GM12878 (cell line): ENCODE measurements around the gene FAM3B. TPM values are rescaled to one million over a fixed set of nuclear protein-coding genes. Genes with fewer than 3 reads are reported as not detected.
"Not testable (repeated sequence)": the region's sequence is repeated elsewhere in the genome, so short reads cannot be mapped to it uniquely, and the experiment has no call there.

Source experiments
- ATAC-seq: fragments of 200-7000 bp; cut with Tn5 transposase; 3 replicates; pipeline ENCODE4 v1.9.1; 2020; ENCODE audit warnings: mild to moderate bottlenecking, moderate library complexity
- BruUV-seq: library from RNA; stranded (reverse); fragments of 400-500 nt; replicated peaks from 2 replicates; lab custom pipeline; 2021; lab: Mats Ljungman, UMichigan
- CTCF ChIA-PET: fragments of 300-600 bp; sonication (Branson Sonifier 250); formaldehyde crosslinking; extraction: SDS; loops from one replicate; lab custom pipeline; 2021; ENCODE audit warnings: inconsistent platforms; lab: Yijun Ruan, JAX
- POLR2A ChIA-PET: fragments of 350-600 bp; formaldehyde crosslinking; extraction: SDS; loops from one replicate; lab custom pipeline; 2021; ENCODE audit warnings: inconsistent platforms; lab: Charles Lee
- RAD21 ChIA-PET: fragments of 300-600 bp; sonication (Branson Sonifier 250); formaldehyde crosslinking; loops from one replicate; lab custom pipeline; 2023; ENCODE audit warnings: antibody characterized with exemption; ENCODE audit not compliant: unreplicated experiment; lab: Charles Lee
- SMC1A ChIA-PET: fragments of 300-600 bp; sonication (Branson Sonifier 250); formaldehyde crosslinking; loops from one replicate; lab custom pipeline; 2023; ENCODE audit not compliant: unreplicated experiment, uncharacterized antibody; lab: Charles Lee
- DNase-seq: peaks from one replicate; pipeline ENCODE4 v3.0.0-alpha.2; 2011; ENCODE audit warnings: low read depth, low spot score
- FAIRE-seq: peaks from 3 replicates; lab custom pipeline; 2011; peaks lifted over from hg19 to GRCh38; lab: Jason Lieb, UNC
- H2AFZ ChIP-seq: 2 replicates; pipeline ENCODE4 v1.6.0; 2011; ENCODE audit warnings: low read depth, low read length, control low read depth; ENCODE audit not compliant: control insufficient read depth
- H3K27ac ChIP-seq: 2 replicates; pipeline ENCODE4 v1.5.1; 2011; ENCODE audit warnings: control low read depth; ENCODE audit not compliant: control insufficient read depth, insufficient read depth
- H3K27me3 ChIP-seq, 2 experiments: replicated peaks in 1 of 2; 2 replicates each; pipeline versions ENCODE4 v1.6.0 to v1.6.1; 2011; ENCODE audit warnings: low read length in 1 of 2; ENCODE audit not compliant: control insufficient read depth in 2 of 2, insufficient read depth in 2 of 2
- H3K36me3 ChIP-seq, 2 experiments: 2 replicates each; pipeline ENCODE4 v1.5.1; 2011; ENCODE audit warnings: low read length in 1 of 2; ENCODE audit not compliant: control insufficient read depth in 2 of 2, insufficient read depth in 2 of 2
- H3K4me1 ChIP-seq: 2 replicates; pipeline ENCODE4 v1.6.1; 2011; ENCODE audit warnings: mild to moderate bottlenecking, low read length, moderate library complexity, mixed read lengths; ENCODE audit not compliant: control insufficient read depth, insufficient read depth
- H3K4me2 ChIP-seq: 2 replicates; pipeline ENCODE4 v1.6.0; 2011; ENCODE audit warnings: control low read depth; ENCODE audit not compliant: control insufficient read depth, insufficient read depth
- H3K4me3 ChIP-seq: fragments of 200-600 bp; sonication (generic); 2 replicates; pipeline ENCODE4 v1.5.1; 2016
- H3K79me2 ChIP-seq: 2 replicates; pipeline ENCODE4 v1.6.0; 2011; ENCODE audit warnings: low read length; ENCODE audit not compliant: control insufficient read depth, insufficient read depth
- H3K9ac ChIP-seq: 2 replicates; pipeline ENCODE4 v1.8.0; 2011; ENCODE audit warnings: low read length, control low read depth, mixed read lengths; ENCODE audit not compliant: control insufficient read depth, insufficient read depth
- H3K9me3 ChIP-seq: replicated peaks from 3 replicates; pipeline ENCODE4 v1.5.1; 2011; ENCODE audit warnings: mild to moderate bottlenecking, low read length; ENCODE audit not compliant: control insufficient read depth, insufficient read depth
- H4K20me1 ChIP-seq: 2 replicates; pipeline ENCODE4 v1.6.0; 2011; ENCODE audit not compliant: control insufficient read depth, insufficient read depth
- EP300 ChIP-seq, 2 experiments: fragments of 150-350 bp in 1 of 2; IDR thresholded peaks; 2 replicates each; pipeline ENCODE4 v1.6.1; 2011 to 2012; ENCODE audit warnings: low read depth in 2 of 2, low read length in 2 of 2, borderline replicate concordance in 1 of 2, improper control_type of control experiment in 1 of 2, inconsistent platforms in 1 of 2; ENCODE audit not compliant: control insufficient read depth in 1 of 2
- HSF1 ChIP-seq: fragments of 150-350 bp; IDR thresholded peaks from 2 replicates; pipeline ENCODE4 v1.6.1; 2014; ENCODE audit warnings: mild to moderate bottlenecking, low read depth, low read length
- LARP7 ChIP-seq: fragments of 450-650 bp; IDR thresholded peaks from 2 replicates; pipeline ENCODE4 v1.6.1; 2017; ENCODE audit warnings: mild to moderate bottlenecking
- MEF2A ChIP-seq: IDR thresholded peaks from 2 replicates; pipeline ENCODE4 v1.6.1; 2011; ENCODE audit warnings: low read depth, mild to moderate bottlenecking, low read length, moderate library complexity; ENCODE audit not compliant: insufficient read depth
- NBN ChIP-seq: fragments of 450-650 bp; IDR thresholded peaks from 2 replicates; pipeline ENCODE4 v1.6.1; 2016
- NR2C2 ChIP-seq: IDR thresholded peaks from 2 replicates; pipeline ENCODE4 v1.6.1; 2011; ENCODE audit warnings: borderline replicate concordance, low read depth; ENCODE audit not compliant: control insufficient read depth, insufficient read length
- SPI1 ChIP-seq: IDR thresholded peaks from 2 replicates; pipeline ENCODE4 v1.6.1; 2011; ENCODE audit warnings: low read depth, mild to moderate bottlenecking, low read length, moderate library complexity, borderline replicate concordance; ENCODE audit not compliant: insufficient read depth
- ZBED1 ChIP-seq: IDR thresholded peaks from 2 replicates; pipeline ENCODE4 v1.6.1; 2016; ENCODE audit warnings: borderline replicate concordance
- ZNF217 ChIP-seq: fragments of 450-650 bp; IDR thresholded peaks from 2 replicates; pipeline ENCODE4 v1.6.1; 2017; ENCODE audit warnings: antibody characterized with exemption, mild to moderate bottlenecking
- WGBS: methylation state at CpG from one replicate; pipeline ENCODE4 v1.1.6; 2016; ENCODE audit warnings: low lambda C conversion rate; ENCODE audit not compliant: insufficient replicate concordance, insufficient coverage; ENCODE audit errors: missing lambda C conversion rate; 5-methylcytosine and 5-hydroxymethylcytosine counted together
- in situ Hi-C: fragments of 300-500 bp; cut with MboI; formaldehyde crosslinking; loops from 9 replicates; pipeline ENCODE4 v1.14.3; 2018; ENCODE audit warnings: mixed read lengths
- intact Hi-C: fragments of 100-400 bp; cut with micrococcal nuclease; formaldehyde crosslinking; loops from one replicate; pipeline ENCODE4 v1.14.2; 2022; ENCODE audit not compliant: unreplicated experiment
- polyA plus RNA-seq, 11 experiments: library from polyadenylated mRNA; depleted of rRNA in 4 of 11; unstranded in 6 of 11; stranded (reverse) in 5 of 11; fragments of >200 nt; fragmentation: Nextera tagmentation in 4 of 11; fragmentation: Illumina TruSeq in 1 of 11; extraction: Ambion mirVana in 4 of 11; extraction: Trizol in 1 of 11; gene quantifications; 1 replicate in 1 of 11; 2 replicates in 10 of 11; pipeline versions ENCODE4 v1.2.1 to v1.2.3, GENCODE V29; 2011 to 2016; ENCODE audit warnings: inconsistent platforms in 2 of 11, missing spikeins in 2 of 11, low read depth in 1 of 11
- total RNA-seq, 4 experiments: library from RNA; depleted of rRNA in 3 of 4; stranded (reverse); fragments of >200 nt in 3 of 4; fragmentation: Illumina TruSeq in 1 of 4; extraction: Trizol in 1 of 4; gene quantifications; 2 replicates each; pipeline versions ENCODE4 v1.2.1 to v1.2.3, GENCODE V29; 2013 to 2021

FAM3B gene
- total and polyA plus RNA-seq, 10 of the 15 experiments (the other 5 are each of a cell fraction or from before 2014, with no cell fraction given) = 0.12 TPM; not detected in 9

DNA sequence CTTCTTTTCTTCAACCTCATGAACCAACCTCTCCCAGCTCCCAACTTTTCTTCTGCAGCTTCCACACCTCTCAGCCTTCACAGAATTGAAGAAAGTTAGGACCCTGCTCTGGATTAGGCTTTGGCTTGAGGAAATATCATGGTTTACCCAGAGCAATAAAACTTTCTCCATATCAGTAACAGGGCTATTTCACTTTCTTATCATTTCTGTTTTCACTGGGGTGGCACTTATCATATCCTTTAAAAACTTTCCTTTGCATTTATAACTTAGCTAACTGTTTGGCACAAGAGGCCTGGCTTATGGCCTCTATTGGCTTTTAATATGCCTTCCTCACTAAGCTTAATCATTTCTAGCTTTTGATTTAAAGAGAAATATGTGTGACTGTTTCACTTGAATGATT lies 9.4 kb upstream of the FAM3B start:
- no peaks in the 10 kb centered on the region for H4K20me1 ChIP-seq
- FAIRE-seq = no peak
- DNase-seq = no peak
- BruUV-seq = no TSS peak
- no peaks in the 10 kb centered on the region for H3K4me1 ChIP-seq
- RAD21 ChIA-PET = no interaction called here
- no peaks in the 10 kb centered on the region for H3K79me2 ChIP-seq
- H3K4me2 ChIP-seq = no peak overlapping the region
- peaks cover 0 to 2% of the 10 kb centered on the region in 2 experiments; a peak in 1 of 4 replicates for H3K27me3 ChIP-seq
- H2AFZ ChIP-seq = no peak overlapping the region
- TF ChIP-seq EP300 (IDR thresholded peaks at IDR 0.05; ENCODE audit: borderline replicate concordance in 1 of 2, control insufficient read depth in 1 of 2, low read depth in 2 of 2, low read length in 2 of 2) (no peak), ZBED1 (no peak), LARP7 (no peak), MEF2A (no peak), HSF1 (no peak), SPI1 (no peak), NBN (no peak), ZNF217 (no peak), NR2C2 (no peak)
- no peak overlapping the region for H3K27ac ChIP-seq
- CTCF ChIA-PET = no interaction called here
- H3K4me3 ChIP-seq = no peak overlapping the region
- peaks cover 4% of the 10 kb centered on the region; the same call in 1 of the 3 replicates for H3K9me3 ChIP-seq
- in situ Hi-C loops = no loop called here
- POLR2A ChIA-PET = interaction anchor here (0.6 kb wide), 1 partner anchor 189 kb away, joined by 11 read pairs; no protein-coding TSS in a partner anchor
- intact Hi-C loops = no loop called here
- no peaks in the 10 kb centered on the region for H3K36me3 ChIP-seq
- SMC1A ChIA-PET = interaction anchor here (1.4 kb wide), 1 partner anchor 24 kb away, joined by 4 read pairs; no protein-coding TSS in a partner anchor
- H3K9ac ChIP-seq = no peak overlapping the region
- no peak for ATAC-seq

- in situ Hi-C loops, H3K27ac ChIP-seq, POLR2A ChIA-PET, H3K27me3 ChIP-seq, H3K79me2 ChIP-seq, BruUV-seq, SMC1A ChIA-PET, H3K9me3 ChIP-seq, FAIRE-seq, intact Hi-C loops, DNase-seq, H3K9ac ChIP-seq, RAD21 ChIA-PET, H3K4me1 ChIP-seq, ATAC-seq, H3K36me3 ChIP-seq, H2AFZ ChIP-seq, H3K4me2 ChIP-seq, CTCF ChIA-PET, H3K4me3 ChIP-seq, H4K20me1 ChIP-seq: not testable (repeated sequence)
- 65% methylated on average over 4 of the region's 8 CpGs for WGBS
Measured at GRCh38 chr21:41313285-41314164, 3.1 kb upstream of the FAM3B start.
